Measurements from ENCODE around the gene PCAT6.
"Not testable (repeated sequence)": the region's sequence is repeated elsewhere in the genome, so short reads cannot be mapped to it uniquely, and the experiment has no call there.

PCAT6 gene

DNA sequence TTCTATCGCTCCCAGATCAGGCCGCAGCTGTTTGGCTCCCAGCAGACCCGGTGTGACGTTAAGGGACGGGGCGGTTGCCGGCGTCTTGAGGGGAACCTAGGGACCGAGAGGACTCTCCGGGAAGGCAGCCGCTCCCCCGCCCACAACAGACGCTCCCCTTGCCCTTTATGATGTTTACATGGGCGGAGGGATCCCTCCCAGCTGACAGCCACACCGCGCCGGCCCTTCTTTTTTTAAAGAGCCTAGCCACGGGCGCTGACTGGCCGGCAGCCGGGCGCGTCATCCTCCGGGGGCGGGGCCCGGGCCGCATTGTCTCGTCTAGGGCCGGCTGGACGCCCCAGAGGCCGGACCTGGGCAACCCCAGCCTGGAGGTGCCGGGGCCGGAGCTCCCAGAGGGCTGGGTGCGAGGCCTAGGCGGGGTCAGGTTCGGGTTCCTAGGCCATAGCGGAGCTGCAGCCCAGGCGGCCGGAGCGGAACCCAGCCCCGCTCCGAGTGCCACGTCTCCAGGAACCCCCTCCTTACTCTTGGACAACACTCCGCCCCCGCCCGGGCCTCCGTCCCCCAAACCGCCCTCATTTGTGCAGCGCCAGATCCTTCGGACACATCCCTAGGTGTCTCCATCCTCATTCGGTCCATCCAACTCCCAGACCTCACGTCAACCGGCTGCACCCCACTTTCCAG is at the start of gene PCAT6:
Gene PCAT6 (plus strand): TSS at position 340 of the 681 bp plus-strand sequence.
- DNase-seq (ENCODE audit: low read depth in 2 of 2), result peak; percentile 93 to 94

DNA sequence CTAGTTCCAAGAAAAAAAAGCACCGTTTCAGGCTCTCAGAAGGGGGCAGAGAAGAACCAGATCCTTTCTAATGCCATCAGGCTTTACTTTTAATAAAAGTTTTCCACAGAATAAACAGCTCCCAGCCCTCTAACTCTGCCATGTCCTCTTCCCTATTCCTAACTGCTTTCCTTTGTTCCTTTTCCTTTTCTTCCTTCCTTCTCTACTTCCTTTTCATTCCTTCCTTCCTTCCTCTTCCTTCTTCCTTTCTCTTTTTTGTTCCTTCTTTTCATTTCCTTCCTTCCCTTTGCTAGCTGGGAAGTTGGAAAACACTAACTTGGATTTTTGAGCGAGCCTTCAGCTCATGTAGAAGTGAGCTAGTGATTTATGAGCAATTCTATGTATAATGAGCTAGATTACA is 48.7 kb upstream of the PCAT6 start:
- no peak for DNase-seq (ENCODE audit: low read depth in 2 of 2)

DNA sequence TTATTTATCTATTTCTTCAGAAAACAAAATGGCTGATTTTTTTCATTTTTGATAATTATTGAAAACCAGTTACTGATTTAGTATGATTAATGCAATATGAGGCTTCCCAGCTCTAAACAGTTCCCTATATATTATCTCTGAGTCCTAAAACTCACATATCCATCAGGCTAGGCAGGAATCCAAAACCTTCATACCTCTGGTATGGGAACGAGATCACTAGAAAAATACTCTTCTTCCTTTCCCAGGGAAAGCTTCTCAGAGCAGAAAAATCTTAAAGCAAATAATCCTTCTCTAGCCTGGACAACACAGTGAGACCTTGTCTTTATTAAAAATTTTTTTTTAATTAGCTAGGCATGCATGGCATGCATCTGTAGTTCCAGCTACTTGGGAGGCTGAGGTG is 45.0 kb upstream of the PCAT6 start:
- peak; percentile 5 to 14 for DNase-seq (ENCODE audit: low read depth in 2 of 2)

DNA sequence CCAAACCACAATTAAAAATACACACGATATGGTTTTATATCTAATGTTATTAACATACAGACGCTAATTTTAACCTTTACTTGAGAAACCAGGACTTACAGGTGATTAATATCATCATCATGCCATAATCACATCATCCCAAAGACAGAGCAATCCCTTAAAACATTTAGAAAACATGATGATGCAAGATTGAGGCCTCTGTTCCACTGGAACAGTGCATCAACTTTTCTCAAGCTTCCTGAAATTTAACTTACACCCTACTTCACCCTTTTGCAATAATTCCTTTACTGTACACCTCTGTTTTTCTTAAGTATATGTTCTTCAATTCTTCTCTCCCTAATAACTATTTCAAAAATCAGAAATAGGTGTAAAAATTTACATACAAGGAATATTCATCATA is 40.6 kb upstream of the PCAT6 start:
- no peak for DNase-seq (ENCODE audit: low read depth in 2 of 2)

DNA sequence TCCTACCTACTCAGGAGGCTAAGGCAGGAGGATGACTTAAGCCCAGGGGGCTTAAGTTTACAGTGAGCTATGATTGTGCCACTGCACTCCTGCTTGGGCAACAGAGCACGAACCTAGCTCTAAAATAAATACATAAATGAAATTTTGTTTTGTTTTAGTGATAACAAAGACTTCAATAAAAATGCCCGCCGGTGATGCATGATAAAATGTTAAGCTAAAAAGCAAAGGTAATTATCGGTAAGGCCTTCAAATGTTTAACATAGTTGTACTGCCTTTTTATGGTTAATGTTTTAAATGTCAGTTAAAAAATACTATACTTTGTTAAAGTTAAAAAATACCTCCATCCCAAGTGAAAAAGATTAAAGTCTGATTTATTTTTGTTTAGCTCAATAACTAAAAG is 29.6 kb upstream of the PCAT6 start:
- DNase-seq (ENCODE audit: low read depth in 2 of 2), result no peak

DNA sequence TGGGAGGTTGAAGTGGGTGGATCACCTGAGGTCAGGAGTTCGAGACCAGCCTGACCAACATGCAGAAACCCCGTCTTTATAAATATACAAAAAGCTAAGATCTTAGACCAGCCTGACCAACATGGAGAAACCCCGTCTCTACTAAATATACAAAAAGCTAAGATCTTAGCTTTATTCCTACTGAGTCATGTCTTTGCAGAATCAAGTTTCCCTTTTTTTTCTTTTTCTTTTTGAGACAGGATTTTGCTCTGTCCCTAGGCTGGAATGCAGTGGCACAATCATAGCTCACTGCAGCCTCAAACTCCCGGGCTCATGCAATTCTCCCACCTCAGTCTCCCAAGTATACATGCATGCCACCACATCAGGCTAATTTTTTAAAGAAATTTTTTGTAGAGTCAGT is 23.9 kb upstream of the PCAT6 start:
- no peak for DNase-seq (ENCODE audit: low read depth in 2 of 2)

DNA sequence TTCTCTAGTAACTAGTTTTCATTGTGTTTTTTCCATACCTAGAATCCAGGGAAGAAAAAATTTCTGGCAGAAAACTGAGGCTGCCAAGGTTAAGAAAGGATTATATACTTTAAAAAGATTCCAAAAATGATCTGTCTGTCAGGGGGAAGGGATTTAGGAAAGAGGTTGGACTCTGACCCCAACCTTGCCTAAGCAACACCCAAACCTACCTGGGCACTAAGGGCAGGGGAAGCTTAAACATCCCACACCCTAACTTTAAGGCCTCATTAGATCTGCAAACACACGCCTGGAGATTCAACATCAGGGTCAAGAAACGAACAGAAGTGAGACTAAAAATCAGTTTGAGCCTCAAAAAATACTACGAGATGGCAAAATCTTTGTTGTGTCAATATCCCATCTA is 22.0 kb upstream of the PCAT6 start:
- DNase-seq (ENCODE audit: low read depth in 2 of 2), result no peak

DNA sequence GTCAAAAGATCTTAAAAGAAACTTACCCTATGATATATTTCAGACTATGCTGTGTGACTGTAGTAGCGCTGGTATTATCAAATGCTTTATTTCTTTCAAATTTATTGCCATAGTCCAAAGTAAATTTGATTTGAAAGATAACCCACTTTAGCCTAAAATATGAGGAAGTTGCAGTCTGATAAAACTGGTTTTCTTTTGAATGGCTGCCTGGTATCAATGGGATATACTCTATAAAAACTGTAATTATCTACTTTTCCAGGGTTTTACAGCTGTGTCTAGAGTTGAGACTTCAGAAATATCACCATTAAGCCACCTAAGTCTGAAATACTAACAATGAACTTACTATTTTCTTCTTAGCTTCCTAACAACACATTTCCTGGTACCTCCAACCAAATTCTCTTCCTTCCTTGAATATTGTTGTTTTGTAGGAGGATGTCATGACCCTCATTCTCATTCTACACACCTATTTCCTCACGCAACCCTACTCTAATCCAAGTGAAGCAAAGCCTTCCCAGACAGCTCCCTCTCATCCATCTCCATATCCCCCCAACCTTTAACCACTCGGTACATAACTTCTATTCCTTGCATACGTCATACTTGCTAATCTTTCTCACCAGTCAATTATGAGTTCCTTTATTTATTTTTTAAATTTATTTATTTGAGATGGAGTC is 19.5 kb upstream of the PCAT6 start:
- no peak for DNase-seq (ENCODE audit: low read depth in 2 of 2)

DNA sequence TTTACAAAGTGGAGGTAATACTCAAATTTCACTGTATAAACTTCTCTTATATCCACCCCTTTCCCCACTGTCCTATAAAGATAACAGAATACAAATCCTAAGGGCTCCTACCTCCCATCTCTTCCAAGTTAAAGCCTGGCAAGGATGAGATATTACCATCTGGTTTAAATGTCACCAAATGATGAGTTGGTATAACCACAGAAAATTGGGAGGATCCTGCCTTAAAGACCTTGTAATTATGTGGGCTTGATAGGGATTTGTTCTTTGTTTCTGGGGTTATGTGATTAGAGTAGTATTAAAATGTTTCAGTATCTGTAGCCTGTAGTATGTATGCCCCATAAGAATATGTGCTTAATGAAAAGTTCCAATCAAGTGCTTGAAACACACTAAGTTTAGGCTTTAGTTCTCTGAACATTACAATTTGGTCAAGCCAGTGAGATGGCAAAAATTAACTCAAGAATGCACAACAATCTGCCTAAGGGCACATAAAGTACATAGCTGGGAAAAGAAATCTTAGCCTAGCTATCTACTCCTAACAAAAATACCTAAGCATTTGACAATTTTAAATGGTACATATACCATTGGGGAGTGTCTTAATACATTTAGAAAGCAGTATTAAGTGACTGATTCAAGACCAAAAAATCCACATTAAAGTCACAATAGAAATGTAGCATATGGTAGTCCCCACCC is 16.6 kb upstream of the PCAT6 start:
- DNase-seq (ENCODE audit: low read depth in 2 of 2), result no peak

DNA sequence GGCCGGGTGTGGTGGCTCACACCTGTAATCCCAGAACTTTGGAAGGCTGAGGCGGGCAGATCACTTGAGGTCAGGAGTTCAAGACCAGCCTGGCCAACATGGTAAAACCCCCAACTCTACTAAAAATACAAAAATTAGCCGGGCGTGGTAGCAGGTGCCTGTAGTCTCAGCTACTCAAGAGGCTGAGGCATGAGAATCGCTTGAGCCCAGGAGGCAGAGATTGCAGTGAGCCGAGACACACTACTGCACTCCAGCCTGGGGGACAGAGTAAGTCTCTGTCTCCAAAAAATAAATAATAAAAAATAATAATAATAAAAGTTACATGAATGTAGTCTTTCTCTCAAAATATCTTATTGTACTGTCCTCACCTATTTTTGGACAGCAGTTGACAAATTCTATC is 15.8 kb upstream of the PCAT6 start:
- DNase-seq (ENCODE audit: low read depth in 2 of 2), result not testable (repeated sequence)

DNA sequence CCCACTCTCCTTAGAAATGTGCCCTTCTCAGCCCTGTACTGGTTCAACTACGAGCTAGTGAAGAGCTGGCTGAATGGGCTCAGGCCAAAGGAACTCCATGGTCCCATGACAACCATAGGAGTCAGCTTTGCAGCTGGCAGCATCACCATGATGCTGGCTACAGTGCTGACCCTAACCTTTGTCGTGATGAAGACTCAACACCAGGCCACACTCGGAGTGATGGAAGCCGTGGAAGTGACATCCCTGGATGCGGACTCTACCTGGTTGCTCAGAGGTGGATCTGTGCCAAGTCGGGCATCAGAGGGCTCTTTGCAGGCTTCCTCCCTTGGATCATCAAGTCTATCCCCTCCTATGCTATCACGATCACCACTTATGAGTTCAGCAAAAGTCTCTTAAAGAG is 14.1 kb upstream of the PCAT6 start:
- DNase-seq (ENCODE audit: low read depth in 2 of 2), result no peak

DNA sequence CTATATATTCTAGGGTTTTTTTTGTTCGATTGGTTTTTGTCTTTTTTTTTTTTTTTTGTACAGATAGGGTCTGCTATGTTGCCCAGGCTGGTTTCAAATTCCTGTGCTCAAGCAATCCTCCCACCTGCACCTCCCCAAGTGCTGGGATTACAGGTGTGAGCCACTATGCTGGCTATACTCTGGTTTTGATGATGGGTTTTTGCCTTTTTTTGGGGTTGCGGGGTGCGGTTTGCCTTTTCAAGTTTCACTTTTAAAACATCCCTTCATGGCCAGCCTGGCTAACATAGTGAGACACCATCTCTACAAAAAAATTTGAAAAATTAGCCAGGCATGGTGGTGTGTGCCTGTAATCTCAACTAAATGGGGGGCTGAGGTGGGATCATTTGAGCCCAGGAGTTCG is 12.5 kb upstream of the PCAT6 start:
- DNase-seq (ENCODE audit: low read depth in 2 of 2), result no peak

DNA sequence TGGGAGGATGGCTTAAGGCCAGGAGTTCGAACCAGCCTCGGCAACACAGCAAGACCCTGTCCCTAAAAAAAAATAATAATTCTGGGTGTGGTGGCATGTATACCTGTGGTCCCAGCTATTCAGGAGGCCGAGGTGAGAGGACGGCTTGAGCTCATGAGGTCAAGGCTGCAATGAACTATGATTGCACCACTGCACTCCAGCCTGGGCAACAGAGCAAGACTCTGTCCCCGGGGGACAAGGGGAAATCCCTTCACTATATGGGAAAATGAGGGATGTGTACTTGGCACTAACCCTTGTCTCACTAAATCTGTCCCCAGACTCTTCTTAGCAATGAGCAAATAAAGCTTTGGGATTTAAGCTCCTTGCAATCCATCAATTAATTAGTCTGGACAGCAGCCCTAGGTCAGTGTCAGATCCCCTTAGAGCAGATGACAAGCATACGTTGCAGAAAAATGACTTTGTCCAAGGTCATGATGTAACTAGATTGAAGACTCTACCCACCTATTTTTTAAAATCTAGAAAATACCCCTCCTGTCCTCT is 11.9 kb upstream of the PCAT6 start:
- no peak for DNase-seq (ENCODE audit: low read depth in 2 of 2)

DNA sequence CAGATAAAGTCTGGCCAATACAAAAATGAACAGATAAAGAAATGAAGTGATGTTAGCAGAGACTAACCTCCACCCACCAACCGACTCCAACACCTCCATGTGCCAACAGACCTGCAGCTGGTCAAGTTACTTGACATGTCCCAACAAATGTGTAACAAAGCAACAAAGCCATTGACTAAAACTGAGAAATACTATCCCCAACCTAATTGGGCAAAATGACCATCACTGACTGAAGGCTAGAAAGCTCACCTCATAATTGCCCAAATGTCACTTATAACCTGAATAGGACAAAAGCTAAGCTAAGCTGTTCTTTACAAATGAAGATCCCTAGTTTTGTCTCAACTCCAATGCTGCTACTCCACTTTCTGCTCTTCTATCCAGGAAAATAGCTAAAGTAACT is 10.0 kb upstream of the PCAT6 start:
- no peak for DNase-seq (ENCODE audit: low read depth in 2 of 2)

DNA sequence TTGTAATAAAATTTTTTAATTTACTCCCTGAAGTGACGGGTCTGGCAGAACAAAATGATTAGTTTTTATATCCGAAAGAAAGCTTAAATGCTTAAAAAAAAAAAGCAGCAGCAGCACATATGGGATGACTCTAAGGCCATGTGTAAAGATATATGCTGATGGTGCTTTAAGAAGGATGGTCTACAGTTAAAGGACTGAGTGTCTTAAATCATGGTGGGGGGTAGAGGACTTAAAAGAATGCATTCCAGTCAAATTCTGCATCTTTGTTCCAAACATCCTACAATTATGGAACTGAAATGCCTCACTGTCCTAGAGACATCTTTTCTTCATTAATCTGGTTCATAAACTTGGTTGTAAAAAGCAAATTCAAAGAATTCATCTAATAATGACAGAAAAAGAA is 9.6 kb upstream of the PCAT6 start:
- peak; percentile 37 to 39 for DNase-seq (ENCODE audit: low read depth in 2 of 2)

DNA sequence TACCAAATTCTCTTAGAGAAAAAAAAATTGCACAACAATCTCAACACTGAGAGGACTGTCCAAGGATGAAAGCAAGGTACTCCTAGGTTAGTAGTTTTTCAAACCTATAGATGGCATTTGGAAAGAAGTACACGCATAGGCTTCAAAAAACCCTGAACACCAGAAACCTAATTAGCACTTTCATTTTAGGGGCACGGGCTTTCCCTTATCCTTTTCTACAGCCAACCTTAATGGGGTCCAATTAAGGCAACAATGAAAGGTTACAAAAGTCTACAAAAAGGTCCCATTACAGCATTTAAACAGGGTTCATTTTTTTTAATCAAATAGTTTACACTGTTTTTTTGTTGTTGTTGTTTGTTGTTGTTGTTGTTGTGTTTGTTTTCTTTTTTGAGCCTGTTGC is 8.7 kb upstream of the PCAT6 start:
- no peak for DNase-seq (ENCODE audit: low read depth in 2 of 2)

DNA sequence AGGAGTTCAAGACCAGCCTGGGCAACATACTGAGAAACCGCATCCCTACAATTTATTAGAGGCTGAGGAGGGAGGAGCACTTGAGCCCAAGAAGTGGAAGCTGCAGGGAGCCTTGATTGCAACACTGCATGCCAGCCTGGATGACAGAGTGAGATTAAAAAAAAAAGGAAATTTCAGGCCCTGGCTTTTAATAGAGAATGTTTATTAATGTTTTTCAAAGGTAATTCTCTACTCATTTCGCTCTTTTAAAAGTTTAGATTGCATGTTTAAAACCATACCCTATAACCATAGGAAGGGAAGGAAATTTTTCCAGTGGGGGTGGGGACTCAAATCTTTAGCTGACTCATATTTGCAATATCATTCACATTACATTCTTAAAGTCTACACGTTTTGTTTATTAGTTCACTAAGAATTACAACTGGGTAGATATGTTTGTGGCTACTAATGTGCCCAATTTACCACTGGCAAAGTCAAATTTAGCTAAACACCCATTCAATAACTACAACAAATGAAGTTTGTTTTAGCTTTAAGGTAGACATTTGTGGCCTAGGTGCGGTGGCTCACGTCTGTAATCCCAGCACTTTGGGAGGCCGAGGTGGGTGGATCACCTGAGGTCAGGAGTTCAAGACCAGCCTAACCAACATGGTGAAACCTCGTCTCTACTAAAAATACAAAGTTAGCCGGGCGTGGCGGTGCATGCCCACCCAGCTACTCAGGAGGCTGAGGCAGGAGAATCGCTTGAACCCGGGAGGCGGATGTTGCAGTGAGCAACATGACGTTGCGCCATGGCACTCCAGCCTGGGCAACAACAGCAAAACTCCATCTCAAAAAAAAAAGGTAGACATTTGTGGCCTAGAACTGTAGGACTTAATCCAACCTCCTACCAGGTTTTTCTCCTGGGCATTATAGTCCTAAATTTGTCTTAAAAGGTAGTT is 7.5 kb upstream of the PCAT6 start:
- DNase-seq (ENCODE audit: low read depth in 2 of 2), result peak; percentile 16 to 21

DNA sequence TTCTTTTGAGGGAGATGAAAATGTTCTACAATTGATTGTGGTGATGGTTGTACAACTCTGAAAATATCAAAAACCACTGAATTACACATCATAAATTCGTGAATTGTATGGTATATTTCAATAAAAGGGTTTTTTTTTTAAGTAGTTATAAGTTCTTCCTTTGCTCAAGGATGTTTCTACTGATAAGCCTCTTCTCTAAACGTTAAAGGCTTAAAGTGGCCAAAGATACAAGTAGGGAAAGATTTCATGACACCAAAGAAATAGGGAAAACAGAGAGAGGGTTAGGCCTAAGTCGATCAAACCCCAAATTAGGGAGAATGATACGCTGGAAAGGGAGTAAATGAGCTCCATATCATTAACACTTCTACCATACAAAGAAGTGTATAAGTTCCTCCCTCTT is 6.6 kb upstream of the PCAT6 start:
- DNase-seq (ENCODE audit: low read depth in 2 of 2), result no peak

DNA sequence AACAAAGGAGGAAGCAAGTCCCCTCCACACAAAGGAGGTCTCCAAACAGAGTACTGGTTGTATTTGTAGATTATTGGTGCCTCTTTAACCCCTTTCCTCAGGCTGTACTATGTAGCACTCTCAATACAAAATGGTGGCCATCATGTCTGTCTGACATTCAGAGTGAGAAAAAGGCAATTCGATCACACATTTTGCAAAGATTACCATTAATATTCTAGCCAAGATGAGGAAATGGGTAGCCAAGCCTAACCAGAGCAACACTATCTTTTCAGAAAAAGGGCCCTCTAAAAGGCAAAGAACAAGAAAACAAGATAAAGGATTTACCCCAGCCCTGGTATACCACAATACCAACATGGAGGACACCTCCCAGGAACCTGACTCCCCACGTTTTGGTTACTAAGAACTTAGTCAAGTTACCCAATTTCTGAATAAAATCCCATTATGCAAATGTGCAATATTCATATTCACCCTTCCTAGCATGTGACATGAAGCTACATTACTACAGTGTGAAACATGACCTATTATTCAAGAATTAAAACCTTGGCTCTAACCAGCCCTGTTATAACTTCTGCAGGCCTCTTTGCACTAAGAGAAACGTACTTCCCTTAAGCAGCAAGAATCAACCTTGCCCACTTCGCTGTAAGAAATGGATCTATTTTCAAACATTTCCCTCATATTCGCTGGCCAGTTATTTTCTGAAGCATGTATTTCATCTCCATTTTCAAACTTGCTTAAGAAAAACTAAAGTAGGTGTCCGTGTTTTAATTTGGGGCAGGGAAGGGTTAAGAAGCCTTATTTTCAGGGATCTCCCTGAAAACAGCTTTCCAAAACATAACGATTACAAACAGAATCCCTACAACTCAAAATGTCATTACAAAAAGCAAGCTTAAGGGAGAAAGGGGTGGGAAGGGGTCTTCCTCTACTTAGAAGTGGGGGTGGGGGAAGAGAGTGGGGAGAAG is 4.6 kb upstream of the PCAT6 start:
- no peak for DNase-seq (ENCODE audit: low read depth in 2 of 2)

DNA sequence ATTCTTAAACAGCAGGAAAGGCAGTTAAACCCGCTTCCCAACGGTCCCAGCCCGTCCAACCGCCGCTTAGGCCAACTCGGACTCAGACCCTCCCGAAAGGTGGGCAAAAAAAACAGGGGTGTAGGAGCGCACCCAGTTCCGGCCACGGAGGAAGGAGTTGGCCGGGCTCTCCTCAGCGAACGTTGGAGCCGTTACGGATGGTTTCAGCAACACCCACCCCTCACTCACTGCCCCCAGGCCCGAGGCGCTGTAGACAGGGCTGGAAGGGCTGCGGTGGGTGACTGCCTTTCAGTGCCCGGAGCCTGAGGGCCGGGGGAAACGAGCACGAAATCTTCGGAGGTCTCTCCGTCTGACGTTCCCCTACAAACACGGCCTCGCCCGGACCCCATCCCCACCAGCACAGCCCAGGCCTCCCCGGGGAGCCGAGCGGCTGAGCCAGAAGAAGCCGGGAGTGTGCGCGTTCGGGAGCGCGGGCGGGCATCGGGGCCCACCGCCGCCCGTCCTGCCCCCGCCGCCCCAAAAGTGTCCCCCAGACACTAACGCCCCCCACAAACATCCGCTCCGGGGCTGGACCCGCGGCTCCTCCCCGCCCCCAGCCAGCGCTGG is 3.8 kb upstream of the PCAT6 start:
- no peak for DNase-seq (ENCODE audit: low read depth in 2 of 2)
